A549 (cell line): Measurements from ENCODE around the gene EXOG. TPM values are rescaled to one million over a fixed set of nuclear protein-coding genes. Genes with fewer than 3 reads are reported as not detected.
A peak's percentile ranks its signal among the peaks of the same experiment; 100 is the strongest.

ENCODE experiments used
- ATAC-seq, 2 experiments: fragments of 200-7000 bp in 1 of 2; fragments of >200 bp in 1 of 2; cut with Nextera tagmentation in 1 of 2; cut with Tn5 transposase in 1 of 2; 3 replicates each; pipeline versions ENCODE4 v1.8.0 to v1.9.1; 2018 to 2020; ENCODE audit warnings: mild to moderate bottlenecking in 1 of 2, moderate library complexity in 1 of 2
- CTCF ChIA-PET: fragments of 300-600 bp; sonication (Branson Sonifier 250); formaldehyde crosslinking; extraction: SDS; loops from one replicate; lab custom pipeline; 2021; ENCODE audit warnings: antibody characterized with exemption, inconsistent platforms; lab: Yijun Ruan, JAX
- POLR2A ChIA-PET: fragments of 350-600 bp; formaldehyde crosslinking; extraction: SDS; loops from one replicate; lab custom pipeline; 2021; ENCODE audit warnings: antibody characterized with exemption, inconsistent platforms; lab: Yijun Ruan, JAX
- DNase-seq, 2 experiments: peaks; one replicate each; pipeline versions ENCODE4 v3.0.0 to v3.0.0-alpha.2; 2011 to 2016; ENCODE audit warnings: low read depth in 1 of 2, low spot score in 1 of 2
- FAIRE-seq: peaks from 2 replicates; lab custom pipeline; 2011; peaks lifted over from hg19 to GRCh38; lab: Jason Lieb, UNC
- H3K27ac ChIP-seq, 2 experiments: fragments of >200 bp; sonication (Bioruptor Twin); formaldehyde crosslinking; 3 replicates each; pipeline ENCODE4 v1.5.1; 2016 to 2017
- H3K4me1 ChIP-seq: fragments of >200 bp; sonication (Bioruptor Twin); formaldehyde crosslinking; 3 replicates; pipeline ENCODE4 v1.6.1; 2016
- H3K4me2 ChIP-seq: fragments of >200 bp; sonication (Bioruptor Twin); formaldehyde crosslinking; 3 replicates; pipeline ENCODE4 v1.6.1; 2016
- H3K4me3 ChIP-seq: fragments of >200 bp; sonication (Bioruptor Twin); formaldehyde crosslinking; 3 replicates; pipeline ENCODE4 v1.5.1; 2016
- H3K9me3 ChIP-seq: fragments of >200 bp; sonication (Bioruptor Twin); formaldehyde crosslinking; 3 replicates; pipeline ENCODE4 v1.6.1; 2016
- CEBPB ChIP-seq, 2 experiments: fragments of >200 bp in 1 of 2; sonication (Bioruptor Twin) in 1 of 2; formaldehyde crosslinking in 1 of 2; IDR thresholded peaks; 2 replicates each; pipeline ENCODE4 v1.6.1; 2012 to 2016
- HOXB5 ChIP-seq: fragments of 250-450 bp; sonication (Bioruptor Pico); IDR thresholded peaks from 2 replicates; pipeline ENCODE4 v1.5.0; 2020; ENCODE audit warnings: mild to moderate bottlenecking, moderate library complexity
- WGBS: methylation state at CpG from one replicate; pipeline ENCODE4 v1.1.6; 2017; ENCODE audit errors: missing lambda C conversion rate; 5-methylcytosine and 5-hydroxymethylcytosine counted together
- polyA plus RNA-seq, 4 experiments: library from polyadenylated mRNA; depleted of rRNA in 3 of 4; stranded (reverse); fragments of >200 nt; fragmentation: RNase III in 1 of 4; extraction: RNeasy Plus Mini Kit Qiagen cat#74134 plus additional on column Dnase treatment in 1 of 4; gene quantifications; 2 replicates in 3 of 4; 3 replicates in 1 of 4; pipeline ENCODE4 v1.2.3, GENCODE V29; 2011 to 2017
- small RNA-seq, 6 experiments: library from RNA; depleted of rRNA; stranded (forward); fragments of <200 nt; gene quantifications; one replicate each; pipeline ENCODE3, GENCODE V24; 2012

Gene EXOG
- polyA plus RNA-seq, 2 of the 4 experiments (the other 2 are of a cell fraction), result 11.2 to 17.1 TPM

GRCh38 chr3:38575279-38575843, 79.2 kb downstream of the EXOG start:
- Histone ChIP-seq H3K27ac (no peak overlapping the region), H3K9me3 (peaks cover 4% of the 10 kb centered on the region; the same call in 1 of the 3 replicates), H3K4me2 (no peak overlapping the region), H3K4me1 (no peaks in the 10 kb centered on the region)
- POLR2A ChIA-PET, result no interaction called here
- TF ChIP-seq HOXB5 (CRISPR knock-in tag) (no peak), CEBPB (IDR thresholded peaks at IDR 0.05) (peak in 1 of 2 experiments; percentile 80; a peak in 2 of 4 replicates)
- TF ChIP-seq, all 56 proteins: peak for 1
- ATAC-seq, result no peak; a peak in 1 of 6 replicates
- WGBS, result 44% methylated on average over 14 of the region's 18 CpGs
- no peak for FAIRE-seq
- DNase-seq, result no peak
- no peak overlapping the region for H3K4me3 ChIP-seq
- CTCF ChIA-PET, result interaction anchor here (0.6 to 1.5 kb wide), 3 partner anchors 12 to 1240 kb away, joined by 3 read pairs; no protein-coding TSS in a partner anchor

Small RNA genes lying within 50 kb of the gene (small RNA-seq; reads per million reads assigned to genes)
- 0 reads per million in 6 experiments for gene RF00019

Other genes starting within 250 kb of the EXOG start
- gene SLC22A13, start 230.5 kb upstream of the EXOG start, polyA plus RNA-seq (2011; rRNA removed), result 0.21 TPM in 1 of 2 replicates, not detected in the other
- 0.08 to 0.16 TPM (median 0.13 TPM) in 3 replicates for gene SLC22A13, start 230.5 kb upstream of the EXOG start, polyA plus RNA-seq (2017; fragmentation: RNase III; extraction: RNeasy Plus Mini Kit Qiagen cat#74134 plus additional on column Dnase treatment)
- gene SLC22A14, start 214.0 kb upstream of the EXOG start, polyA plus RNA-seq (2011; rRNA removed), result 0.04 and 0.05 TPM in 2 replicates
- 0.11 TPM in 1 of 3 replicates, not detected in the others for gene SLC22A14, start 214.0 kb upstream of the EXOG start, polyA plus RNA-seq (2017; fragmentation: RNase III; extraction: RNeasy Plus Mini Kit Qiagen cat#74134 plus additional on column Dnase treatment)
- gene XYLB, start 149.6 kb upstream of the EXOG start, polyA plus RNA-seq (2011; rRNA removed), result 5.4 and 6.6 TPM in 2 replicates
- gene XYLB, start 149.6 kb upstream of the EXOG start, polyA plus RNA-seq (2017; fragmentation: RNase III; extraction: RNeasy Plus Mini Kit Qiagen cat#74134 plus additional on column Dnase treatment), result 4.4 to 4.9 TPM (median 4.8 TPM) in 3 replicates
- gene ACVR2B, start 42.5 kb upstream of the EXOG start, polyA plus RNA-seq (2011; rRNA removed), result 2.8 and 3.5 TPM in 2 replicates
- 1.2 to 1.3 TPM (median 1.2 TPM) in 3 replicates for gene ACVR2B, start 42.5 kb upstream of the EXOG start, polyA plus RNA-seq (2017; fragmentation: RNase III; extraction: RNeasy Plus Mini Kit Qiagen cat#74134 plus additional on column Dnase treatment)
- 0.19 and 0.26 TPM in 2 replicates for gene SCN5A, start 153.3 kb downstream of the EXOG start, polyA plus RNA-seq (2011; rRNA removed)
- 0.09 to 0.16 TPM (median 0.13 TPM) in 3 replicates for gene SCN5A, start 153.3 kb downstream of the EXOG start, polyA plus RNA-seq (2017; fragmentation: RNase III; extraction: RNeasy Plus Mini Kit Qiagen cat#74134 plus additional on column Dnase treatment)